HCT116 (cell line): ENCODE results near the gene IFITM10.

Source experiments
- CTCF ChIP-seq, 3 experiments: fragments of 200-600 bp in 1 of 3; sonication (generic) in 1 of 3; IDR thresholded peaks in 2 of 3; conservative IDR thresholded peaks in 1 of 3; 2 replicates each; pipeline ENCODE4 v1.5.1; 2012 to 2017; ENCODE audit warnings: low read depth in 2 of 3, low read length in 2 of 3, antibody characterized with exemption in 1 of 3, borderline replicate concordance in 1 of 3, control low read depth in 1 of 3, mild to moderate bottlenecking in 1 of 3, mixed read lengths in 1 of 3, mixed run types in 1 of 3, moderate library complexity in 1 of 3; ENCODE audit not compliant: insufficient read depth in 1 of 3
- POLR2A ChIP-seq: IDR thresholded peaks from 2 replicates; pipeline ENCODE4 v1.7.0; 2011; ENCODE audit warnings: borderline replicate concordance; ENCODE audit not compliant: insufficient read depth, insufficient read length; ENCODE audit errors: extremely low read depth
- POLR2AphosphoS5 ChIP-seq: IDR thresholded peaks from 2 replicates; pipeline ENCODE4 v1.6.1; 2011; ENCODE audit warnings: mild to moderate bottlenecking, low read depth, low read length, moderate library complexity
- RAD21 ChIP-seq: IDR thresholded peaks from 2 replicates; pipeline ENCODE4 v1.6.1; 2012; ENCODE audit warnings: low read depth, mild to moderate bottlenecking
- REST ChIP-seq: IDR thresholded peaks from 2 replicates; pipeline ENCODE4 v1.6.1; 2012; ENCODE audit warnings: low read depth

GRCh38 chr11:1690167-1691025, 60.0 kb downstream of the IFITM10 start:
- no peak for TF ChIP-seq RAD21
- no peak for TF ChIP-seq POLR2AphosphoS5
- no peak for TF ChIP-seq CTCF (IDR thresholded peaks at IDR 0.05 in 2 of 3, conservative IDR thresholded peaks at IDR 0.05 in 1 of 3; ENCODE audit: borderline replicate concordance in 1 of 3, insufficient read depth in 1 of 3, low read depth in 2 of 3, low read length in 2 of 3)
- no peak for TF ChIP-seq POLR2A
- TF ChIP-seq REST = no peak
